NCI-H446 treated with DMSO at 0.1 percent for 48 hours (cell line): ENCODE measurements around the gene STK35.

Experiments
- DNase-seq: peaks from one replicate; lab custom pipeline; 2025; lab: John Stamatoyannopoulos, UW

STK35 gene

GRCh38 chr20:2104236-2104635, 2.6 kb downstream of the STK35 start:
- DNase-seq, result no peak

GRCh38 chr20:2108498-2108897, 6.9 kb downstream of the STK35 start:
- DNase-seq, result no peak

GRCh38 chr20:2108987-2109386, 7.4 kb downstream of the STK35 start:
- no peak for DNase-seq

- DNase-seq, result no peak
Measured at GRCh38 chr20:2109425-2110210, 8.0 kb downstream of the STK35 start.

GRCh38 chr20:2112910-2113309, 11.3 kb downstream of the STK35 start:
- DNase-seq, result no peak

GRCh38 chr20:2114127-2114959, 12.7 kb downstream of the STK35 start:
- DNase-seq, result no peak

- no peak for DNase-seq
Measured at GRCh38 chr20:2114990-2115681, 13.5 kb downstream of the STK35 start.

GRCh38 chr20:2116170-2116940, 14.7 kb downstream of the STK35 start:
- DNase-seq, result no peak

- no peak for DNase-seq
Measured at GRCh38 chr20:2118783-2119182, 17.2 kb downstream of the STK35 start.

GRCh38 chr20:2122936-2123335, 21.3 kb downstream of the STK35 start:
- DNase-seq, result no peak

- no peak for DNase-seq
Measured at GRCh38 chr20:2123720-2124119, 22.1 kb downstream of the STK35 start.

- DNase-seq, result no peak
Measured at GRCh38 chr20:2124564-2125213, 23.1 kb downstream of the STK35 start.

GRCh38 chr20:2125474-2126112, 24.0 kb downstream of the STK35 start:
- DNase-seq, result no peak

- DNase-seq, result no peak
Measured at GRCh38 chr20:2127238-2127637, 25.6 kb downstream of the STK35 start.

GRCh38 chr20:2128542-2128941, 26.9 kb downstream of the STK35 start:
- DNase-seq, result no peak

- no peak for DNase-seq
Measured at GRCh38 chr20:2130062-2130591, 28.5 kb downstream of the STK35 start.

- no peak for DNase-seq
Measured at GRCh38 chr20:2130683-2131082, 29.1 kb downstream of the STK35 start.

GRCh38 chr20:2131366-2131765, 29.7 kb downstream of the STK35 start:
- DNase-seq, result no peak

- DNase-seq, result no peak
Measured at GRCh38 chr20:2132461-2132901, 30.9 kb downstream of the STK35 start.
